LNCAP (cell line): Measurements from ENCODE around the gene ADAMTS4.

Source experiments
- CTCF ChIP-seq: fragments of 450-650 bp; IDR thresholded peaks from 2 replicates; pipeline ENCODE4 v1.5.1; 2017; ENCODE audit warnings: mild to moderate bottlenecking

Gene ADAMTS4

GRCh38 chr1:161138431-161138830 is 60.4 kb downstream of the ADAMTS4 start:
- TF ChIP-seq CTCF, result no peak

- TF ChIP-seq CTCF, result no peak
These were observed 61.0 kb downstream of the ADAMTS4 start for GRCh38 chr1:161137881-161138280.
